Measurements from ENCODE around the gene ADAP2. TPM values are rescaled to one million over a fixed set of nuclear protein-coding genes. Genes with fewer than 3 reads are reported as not detected.

ADAP2 gene
- total RNA-seq, 1 donor from 2014 or later: 3.4 TPM

GRCh38 chr17:30920282-30920681, 1.5 kb upstream of the ADAP2 start:
- no peak for DNase-seq (ENCODE audit: low read depth)
- Histone ChIP-seq H3K27me3 (ENCODE audit: control insufficient read depth, insufficient read depth, low read length) (peaks cover 11% of the 10 kb centered on the region), H3K36me3 (ENCODE audit: control insufficient read depth, insufficient read depth, low read length) (no peaks in the 10 kb centered on the region), H3K4me3 (ENCODE audit: low read depth, low read length) (no peak overlapping the region)
- FAIRE-seq: no peak
- TF ChIP-seq CTCF (IDR thresholded peaks at IDR 0.05; ENCODE audit: insufficient read depth, low read length, severe bottlenecking): no peak

DNA sequence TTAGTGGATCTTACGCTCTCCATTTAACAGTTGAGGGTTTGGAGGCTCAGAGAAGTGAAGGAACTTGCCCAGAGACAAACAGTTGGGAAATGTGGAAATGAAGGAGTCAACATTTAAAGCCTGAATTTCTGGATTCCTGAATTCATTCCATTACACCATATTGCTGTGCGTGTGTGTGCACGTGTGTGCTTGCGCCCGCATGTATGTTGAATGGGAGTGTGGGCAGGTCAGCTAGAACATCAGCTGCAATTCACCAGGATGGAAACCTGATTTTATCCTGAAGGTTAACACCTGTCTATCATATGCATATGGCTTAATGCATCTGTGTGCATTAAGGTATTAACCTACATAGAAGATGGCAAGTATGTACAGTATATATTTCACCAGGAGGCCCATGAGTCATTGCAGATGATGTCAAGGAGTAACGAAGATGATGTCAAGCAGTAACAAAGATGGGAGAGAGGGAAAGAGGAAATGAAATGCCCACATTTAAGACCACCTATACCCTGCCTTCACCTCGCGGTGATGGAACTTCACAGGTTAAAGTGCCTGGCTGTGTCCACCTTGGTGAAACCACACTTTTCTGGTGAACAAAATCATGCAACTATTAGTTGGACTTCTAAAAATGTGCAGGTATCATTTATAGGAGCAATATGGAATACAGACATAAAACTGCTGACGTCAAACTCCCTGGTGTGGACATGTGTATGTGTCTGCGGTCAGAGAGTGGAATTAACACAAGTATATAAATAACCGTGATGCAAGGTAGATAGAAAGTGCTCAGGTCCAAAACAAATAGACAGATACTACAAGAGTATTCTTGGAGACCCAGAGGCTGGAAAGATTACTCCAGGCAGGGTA, 832 bp upstream of the ADAP2 start:
- TF ChIP-seq CTCF (IDR thresholded peaks at IDR 0.05; ENCODE audit: insufficient read depth, low read length, severe bottlenecking): no peak
- FAIRE-seq (peak; percentile 64), DNase-seq (ENCODE audit: low read depth) (peak; percentile 72)
- H3K36me3 ChIP-seq (ENCODE audit: control insufficient read depth, insufficient read depth, low read length): no peaks in the 10 kb centered on the region
- H3K4me3 ChIP-seq (ENCODE audit: low read depth, low read length): no peak overlapping the region
- peaks cover 11% of the 10 kb centered on the region for H3K27me3 ChIP-seq (ENCODE audit: control insufficient read depth, insufficient read depth, low read length)

DNA sequence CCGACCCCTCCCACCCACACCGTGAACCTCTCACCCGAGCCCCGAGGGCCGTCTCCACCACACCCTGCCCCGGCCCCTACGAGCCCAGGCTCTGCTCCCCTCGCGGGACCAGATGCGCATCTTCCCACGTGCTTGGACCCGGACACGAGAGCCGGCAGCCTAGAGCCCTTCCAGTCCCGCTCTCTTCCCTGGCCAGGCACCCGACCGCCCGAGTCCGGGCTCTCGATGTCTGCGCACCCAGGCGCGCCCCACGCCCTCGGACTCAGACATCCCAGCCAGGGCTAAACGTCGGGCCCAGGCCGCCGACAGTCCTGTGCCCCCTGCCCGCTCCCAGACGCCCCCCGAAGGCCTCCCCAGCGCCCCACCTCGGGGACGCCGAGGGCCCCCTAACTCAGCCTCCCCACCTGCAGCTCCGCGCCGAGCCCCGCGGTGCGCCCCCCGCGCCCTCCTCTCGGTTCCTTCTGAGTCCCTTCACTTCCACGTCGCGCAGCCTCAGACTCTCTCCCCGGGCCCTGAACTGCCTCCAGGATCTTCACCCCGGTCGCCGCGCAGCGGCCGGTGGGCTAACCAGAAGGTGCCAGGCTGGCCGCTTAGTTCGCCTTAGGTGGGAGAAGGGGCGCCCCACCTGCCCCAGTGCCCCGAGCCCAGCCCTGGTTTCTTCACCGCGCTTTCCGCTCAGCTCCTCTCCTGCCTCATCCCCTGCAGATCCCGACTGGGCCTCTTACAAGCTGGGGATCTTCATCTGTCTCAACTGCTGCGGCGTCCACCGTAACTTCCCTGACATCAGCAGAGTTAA, 688 bp downstream of the ADAP2 start:
- peaks cover 11% of the 10 kb centered on the region for H3K27me3 ChIP-seq (ENCODE audit: control insufficient read depth, insufficient read depth, low read length)
- no peak for DNase-seq (ENCODE audit: low read depth)
- no peak for TF ChIP-seq CTCF (IDR thresholded peaks at IDR 0.05; ENCODE audit: insufficient read depth, low read length, severe bottlenecking)
- no peaks in the 10 kb centered on the region for H3K36me3 ChIP-seq (ENCODE audit: control insufficient read depth, insufficient read depth, low read length)
- no peak for FAIRE-seq
- peak overlapping the region; percentile 43 for H3K4me3 ChIP-seq (ENCODE audit: low read depth, low read length)

DNA sequence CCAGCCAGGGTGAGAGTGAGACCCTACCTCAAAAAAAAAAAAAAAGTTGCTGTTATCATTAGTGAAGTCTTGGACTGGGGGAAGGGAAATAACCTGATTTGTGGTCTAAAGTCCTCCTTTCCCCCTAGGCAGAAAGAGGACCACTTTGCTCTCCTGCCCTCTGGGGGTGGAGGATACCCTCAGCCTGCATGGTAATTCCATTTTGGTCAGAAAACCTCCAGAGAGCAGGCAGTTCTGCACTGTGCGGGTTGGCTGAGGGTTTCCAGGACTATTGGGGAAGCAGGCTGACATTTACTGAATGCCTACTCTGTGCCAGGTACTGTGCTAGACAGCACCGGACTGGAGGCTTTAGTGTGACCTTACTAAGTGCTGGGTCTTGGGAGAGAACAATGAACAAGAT, 2.6 kb downstream of the ADAP2 start:
- TF ChIP-seq CTCF (IDR thresholded peaks at IDR 0.05; ENCODE audit: insufficient read depth, low read length, severe bottlenecking): no peak
- H3K36me3 ChIP-seq (ENCODE audit: control insufficient read depth, insufficient read depth, low read length): no peaks in the 10 kb centered on the region
- FAIRE-seq: no peak
- H3K27me3 ChIP-seq (ENCODE audit: control insufficient read depth, insufficient read depth, low read length): peaks cover 11% of the 10 kb centered on the region
- no peak overlapping the region for H3K4me3 ChIP-seq (ENCODE audit: low read depth, low read length)
- DNase-seq (ENCODE audit: low read depth): no peak

- no peak for DNase-seq (ENCODE audit: low read depth)
- FAIRE-seq: peak; percentile 93
- H3K27me3 ChIP-seq (ENCODE audit: control insufficient read depth, insufficient read depth, low read length): peaks cover 11% of the 10 kb centered on the region
These were observed 4.8 kb downstream of the ADAP2 start for GRCh38 chr17:30926516-30926915.

More at GRCh38 chr17:30926516-30926915, 4.8 kb downstream of the ADAP2 start:
- TF ChIP-seq CTCF (IDR thresholded peaks at IDR 0.05; ENCODE audit: insufficient read depth, low read length, severe bottlenecking): no peak
- Histone ChIP-seq H3K36me3 (ENCODE audit: control insufficient read depth, insufficient read depth, low read length) (no peaks in the 10 kb centered on the region), H3K4me3 (ENCODE audit: low read depth, low read length) (no peak overlapping the region)

Measured in bronchial epithelial cell (primary cell).